GM18520 (cell line): ENCODE measurements around the gene CUL7.
A peak's percentile ranks its signal among the peaks of the same experiment; 100 is the strongest.
"Not testable (repeated sequence)": the region's sequence is repeated elsewhere in the genome, so short reads cannot be mapped to it uniquely, and the experiment has no call there.

ENCODE experiments used
- ATAC-seq: cut with Tn5 transposase; IDR thresholded peaks from one replicate; pipeline ENCODE4 v1.9.1; 2021; ENCODE audit not compliant: unreplicated experiment

CUL7 gene

DNA sequence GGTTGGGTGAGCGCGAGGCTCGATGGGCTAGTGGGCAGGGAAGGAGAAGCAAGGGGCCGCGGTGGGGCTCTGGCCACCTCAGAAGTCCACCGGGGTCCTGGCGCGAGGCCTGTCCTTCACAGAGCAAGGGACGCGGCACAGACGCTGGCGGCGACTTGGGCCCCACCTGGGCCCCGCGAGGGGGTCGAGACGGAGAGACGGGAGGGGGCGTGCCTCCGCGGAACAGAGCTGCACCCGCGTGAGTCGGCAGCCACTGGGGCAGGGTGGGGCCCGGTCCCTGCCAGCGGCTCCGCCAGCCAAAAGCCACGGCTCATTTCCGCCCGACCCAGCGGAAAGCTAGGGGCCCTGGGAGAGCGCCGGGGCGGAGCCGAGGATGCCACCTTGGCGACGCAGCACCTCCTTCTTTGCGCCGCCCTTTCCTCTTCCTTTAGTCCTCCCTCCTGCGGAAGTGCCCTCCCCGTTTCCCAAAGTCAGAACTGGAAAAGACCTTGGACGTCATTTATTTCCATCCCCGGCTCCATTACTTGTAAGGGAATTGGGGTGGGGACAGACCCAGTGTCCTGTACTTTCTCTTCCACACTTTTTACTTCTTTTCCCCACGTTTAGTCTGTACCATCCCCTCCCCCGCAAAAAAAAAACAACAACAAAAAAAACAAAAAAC lies at the start of gene CUL7:
Gene CUL7, minus strand, starts transcription at position 307 of the 661 bp plus-strand sequence. CDS start 1,063 bp downstream, outside the sequence.
- ATAC-seq = peak; percentile 81

DNA sequence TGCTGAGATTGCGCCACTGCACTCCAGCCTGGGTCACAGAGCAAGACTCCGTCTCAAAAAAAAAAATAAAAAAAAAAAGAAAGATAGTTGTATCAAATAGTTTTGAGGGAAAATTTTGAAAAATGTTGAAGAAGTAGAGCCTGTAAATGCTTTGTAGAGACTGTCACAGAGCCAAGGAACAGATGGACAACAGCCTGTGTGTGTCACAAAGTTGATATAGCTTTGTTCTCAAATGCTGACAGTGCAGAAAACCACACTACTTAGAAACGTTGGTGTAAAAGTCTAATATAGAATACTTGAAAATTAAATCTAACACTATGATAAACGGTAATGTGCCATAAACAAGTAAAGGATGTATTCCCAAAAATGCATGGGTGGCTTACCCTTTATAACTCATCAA lies 47.8 kb upstream of the CUL7 start:
- ATAC-seq = no peak

DNA sequence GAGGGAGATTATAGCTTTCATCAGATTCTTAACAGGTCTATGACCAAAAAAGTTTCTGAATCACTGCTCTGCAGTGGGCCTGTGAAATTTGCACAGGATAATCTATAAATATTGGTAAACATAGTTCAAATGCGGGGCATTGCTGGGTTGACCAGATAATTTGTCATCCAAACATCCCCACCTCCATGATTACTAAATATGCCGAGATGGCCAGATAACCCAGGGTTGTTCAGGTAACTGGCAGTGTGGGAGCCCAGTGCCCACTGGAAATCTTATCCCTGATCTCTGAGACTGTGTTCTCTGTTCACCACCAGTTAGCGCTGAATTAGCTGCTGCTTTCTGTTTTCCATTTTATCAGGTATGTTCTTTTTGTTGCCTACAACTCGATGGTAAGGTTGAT lies 43.9 kb upstream of the CUL7 start:
- ATAC-seq = no peak

DNA sequence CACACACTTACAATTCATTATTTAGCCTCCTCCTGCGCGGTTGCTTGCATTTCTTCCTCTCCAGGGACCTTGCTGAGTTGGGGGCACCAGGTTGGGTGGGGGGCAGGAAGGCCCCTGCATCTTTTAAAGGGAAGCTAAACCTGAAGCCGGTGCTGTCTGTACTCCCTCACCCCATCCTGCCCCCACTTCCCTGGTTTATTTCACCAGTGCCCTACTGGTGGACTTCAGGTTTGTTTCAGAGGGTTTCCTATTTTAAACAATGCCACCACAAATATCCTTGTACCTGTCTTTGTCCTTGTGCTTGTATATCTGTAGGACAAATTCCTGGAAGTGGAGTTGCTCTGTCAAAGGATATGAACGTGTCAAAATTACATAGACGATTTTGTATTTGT lies 43.4 kb upstream of the CUL7 start:
- no peak for ATAC-seq

DNA sequence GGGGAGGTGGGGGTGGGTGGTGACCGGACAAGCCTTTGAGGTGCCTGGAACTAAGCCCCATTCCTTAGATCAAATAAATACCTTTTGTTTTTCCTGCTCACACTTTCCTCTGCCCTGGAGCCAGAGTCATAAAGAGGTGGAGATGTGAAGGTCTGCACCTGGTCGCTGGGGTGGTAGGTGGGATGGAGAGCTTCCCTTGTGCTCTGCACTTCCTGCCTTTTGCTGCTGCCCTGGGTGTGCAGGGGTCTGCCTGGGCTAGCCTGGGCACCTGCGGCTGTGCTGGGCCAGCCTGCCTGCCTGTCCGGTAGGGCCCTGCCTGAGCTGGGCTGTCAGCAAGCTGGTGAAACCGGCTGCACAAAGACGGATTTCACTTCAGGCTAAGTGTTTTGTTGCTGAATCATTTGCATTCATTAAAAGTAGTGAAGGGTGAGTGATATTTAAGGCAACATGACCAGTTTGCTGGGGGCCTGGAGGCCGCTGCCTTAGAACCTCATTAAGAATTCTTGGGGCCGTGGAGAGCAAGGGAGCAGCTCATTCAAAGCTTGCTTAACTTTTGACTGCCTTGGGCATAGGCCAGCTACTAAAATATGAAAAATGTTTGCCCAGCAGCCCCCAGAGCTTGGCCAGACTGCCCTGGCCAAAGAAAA lies 42.9 kb upstream of the CUL7 start:
- no peak for ATAC-seq

DNA sequence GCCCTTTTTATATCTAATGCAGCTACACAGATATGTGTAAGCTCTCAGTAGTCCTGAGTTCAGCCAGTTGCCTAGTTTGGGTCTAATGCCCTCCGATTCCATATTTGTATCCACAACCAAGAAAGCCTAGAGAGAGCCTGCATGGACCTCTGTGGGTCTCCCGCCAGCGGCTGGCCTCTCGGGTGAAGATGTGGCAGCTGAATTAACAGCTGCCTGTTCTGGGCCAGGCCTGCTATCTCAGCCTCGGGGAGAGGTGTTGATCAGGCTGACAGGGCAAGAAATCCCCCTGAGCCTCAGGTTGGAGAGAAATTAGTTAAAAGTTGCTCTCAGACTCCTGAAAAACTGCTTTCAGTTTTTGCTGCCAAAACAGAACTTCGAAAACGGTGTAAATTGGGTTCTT lies 42.3 kb upstream of the CUL7 start:
- ATAC-seq = no peak

DNA sequence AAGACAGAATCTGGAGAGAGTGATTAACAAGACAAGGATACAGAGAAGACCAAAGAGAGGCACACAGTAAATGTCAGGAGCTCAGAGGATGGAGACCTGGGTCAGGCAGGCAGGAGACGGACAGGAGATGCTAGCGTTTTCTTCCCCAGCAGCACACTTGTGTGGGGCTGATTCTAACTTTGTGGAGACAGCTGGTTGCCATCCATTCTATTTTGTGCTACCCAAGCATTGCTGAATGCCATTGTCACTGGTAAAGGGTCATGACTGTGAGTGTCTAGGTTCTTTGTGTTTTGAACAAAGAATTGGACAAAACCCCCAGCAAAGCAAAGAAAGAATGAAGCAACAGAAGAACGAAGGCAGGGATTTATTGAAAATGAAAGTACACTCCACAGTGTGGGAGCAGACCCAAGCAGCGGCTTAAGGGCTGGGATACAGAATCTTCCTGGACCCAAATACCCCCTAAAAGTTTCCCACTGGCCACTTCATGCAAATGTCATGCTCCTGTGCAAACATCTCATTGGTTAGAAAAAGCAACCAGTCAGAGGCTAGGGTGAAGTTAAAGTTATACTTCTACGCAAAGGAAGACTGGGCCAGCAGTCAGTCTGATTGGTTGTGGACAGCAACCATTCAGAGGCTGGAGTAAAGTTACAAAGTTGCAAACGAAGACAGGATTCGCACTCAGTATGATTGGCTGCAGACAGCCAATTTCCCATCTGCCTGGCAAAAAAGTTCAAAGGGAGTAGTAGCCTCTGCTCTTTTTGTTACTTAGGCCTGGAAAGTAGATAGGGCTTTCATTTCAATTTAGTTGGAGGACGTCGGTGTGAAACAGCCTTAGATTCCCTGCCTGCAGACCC lies 40.0 kb upstream of the CUL7 start:
- no peak for ATAC-seq

DNA sequence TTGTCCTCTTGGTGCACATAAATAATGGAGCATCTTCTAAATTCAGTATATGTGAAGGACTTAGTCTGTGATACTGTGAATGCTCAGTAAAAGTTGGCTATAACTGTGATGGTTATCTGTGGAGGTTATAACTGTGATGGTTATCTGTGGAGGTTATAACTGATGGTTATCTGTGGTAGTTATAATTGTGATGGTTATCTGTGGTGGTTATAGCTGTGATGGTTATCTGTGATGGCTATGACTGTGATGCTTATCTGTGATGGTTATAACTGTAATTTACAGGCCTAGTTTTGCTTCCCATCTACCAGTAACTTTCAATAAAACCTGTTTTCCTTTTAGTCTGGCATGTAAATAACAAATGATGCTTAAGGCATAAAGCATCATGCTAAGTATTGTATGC lies 39.0 kb upstream of the CUL7 start:
- no peak for ATAC-seq

DNA sequence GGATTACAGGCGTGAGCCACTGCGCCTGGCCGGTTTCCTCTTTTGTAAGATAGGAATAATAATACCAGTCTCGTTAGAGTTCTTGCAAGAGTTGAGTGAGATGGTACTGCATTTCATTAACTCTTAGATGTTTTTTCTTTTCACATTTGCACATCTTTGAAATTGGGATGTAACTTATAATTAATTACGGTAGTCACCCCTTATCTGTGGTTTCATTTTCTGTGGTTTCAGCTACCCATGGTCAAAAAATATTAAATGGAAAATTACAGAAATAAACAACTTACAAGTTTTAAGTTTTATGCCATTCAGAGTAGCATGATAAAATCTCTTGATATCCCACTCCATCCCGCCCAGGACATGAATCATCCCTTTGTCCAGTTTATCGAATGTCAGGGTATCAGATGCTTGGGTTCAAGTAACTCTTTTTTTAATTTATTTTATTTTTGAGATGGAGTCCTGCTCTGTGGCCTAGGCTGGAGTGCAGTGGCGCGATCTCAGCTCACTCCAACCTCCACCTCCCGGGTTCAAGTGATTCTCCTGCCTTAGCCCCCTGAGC lies 37.9 kb upstream of the CUL7 start:
- no peak for ATAC-seq

DNA sequence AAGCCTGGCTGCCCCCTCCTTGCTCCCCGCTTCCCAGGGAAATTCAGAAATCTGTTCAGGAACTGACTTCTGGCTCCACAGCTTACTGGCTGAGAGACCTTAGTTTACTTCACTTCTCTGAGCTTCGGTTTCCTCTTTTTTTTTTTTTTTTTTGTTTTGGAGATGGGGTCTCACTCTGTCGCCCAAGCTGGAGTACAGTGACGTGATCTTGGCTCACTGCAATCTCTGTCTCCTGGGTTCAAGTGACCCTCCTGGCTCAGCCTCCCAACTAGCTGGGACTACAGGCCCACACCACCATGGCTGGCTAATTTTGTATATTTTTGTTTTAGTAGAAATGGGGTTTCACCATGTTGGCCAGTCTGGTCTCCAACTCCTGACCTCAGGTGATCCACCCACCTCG lies 37.4 kb upstream of the CUL7 start:
- ATAC-seq = no peak

DNA sequence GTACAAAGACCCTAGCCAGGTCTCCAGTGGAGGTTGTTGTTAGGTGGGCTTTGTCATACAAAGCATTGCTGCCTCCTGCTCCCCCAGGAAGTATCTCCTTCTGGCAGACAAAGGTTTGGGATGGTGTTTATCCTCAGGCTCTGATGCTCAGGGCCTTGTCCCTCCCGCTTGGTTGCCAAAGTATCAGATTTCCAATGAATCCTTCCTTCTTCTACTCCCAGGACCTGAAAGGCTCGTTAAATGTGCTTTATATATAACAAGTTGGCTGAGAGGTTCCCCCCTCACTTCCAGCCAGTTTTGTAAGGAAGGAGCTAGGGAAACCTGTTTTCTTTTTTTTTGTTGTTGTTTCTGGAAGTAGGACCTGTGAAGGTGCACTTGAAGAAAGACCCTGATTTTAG lies 36.9 kb upstream of the CUL7 start:
- ATAC-seq = no peak

DNA sequence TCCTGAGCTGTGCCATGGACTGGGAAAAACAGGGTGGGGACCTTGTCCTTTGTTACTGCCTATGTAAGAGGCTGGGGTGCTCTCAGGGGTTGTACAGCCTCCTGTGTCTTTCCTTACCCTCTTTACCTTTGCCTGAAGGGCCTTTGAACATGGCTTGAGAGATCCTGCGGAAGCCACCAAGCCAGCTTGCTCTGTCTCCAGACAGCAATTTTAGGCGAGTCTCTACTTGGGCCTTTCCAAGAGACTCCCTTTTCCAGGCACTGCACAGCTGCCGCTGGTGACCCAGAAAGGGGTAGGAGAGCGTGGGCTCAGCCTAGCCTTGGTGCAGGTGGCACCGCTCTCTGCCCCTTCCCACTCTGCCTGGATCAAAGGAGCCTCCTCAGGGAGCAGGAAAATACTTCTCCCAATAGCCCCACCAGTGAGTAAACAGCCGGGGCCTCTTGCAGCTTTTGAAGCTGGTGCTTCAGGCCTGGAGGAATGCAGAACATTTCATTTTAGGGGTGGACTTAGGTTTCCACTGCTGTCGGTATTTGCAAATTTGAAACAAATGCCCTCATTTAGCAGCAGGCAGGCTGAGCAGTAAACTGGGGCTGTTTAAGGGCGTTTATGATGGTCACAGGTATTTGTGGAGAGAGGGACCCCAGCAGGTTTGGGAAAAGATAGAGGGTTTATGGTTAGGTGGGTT lies 36.4 kb upstream of the CUL7 start:
- no peak for ATAC-seq

DNA sequence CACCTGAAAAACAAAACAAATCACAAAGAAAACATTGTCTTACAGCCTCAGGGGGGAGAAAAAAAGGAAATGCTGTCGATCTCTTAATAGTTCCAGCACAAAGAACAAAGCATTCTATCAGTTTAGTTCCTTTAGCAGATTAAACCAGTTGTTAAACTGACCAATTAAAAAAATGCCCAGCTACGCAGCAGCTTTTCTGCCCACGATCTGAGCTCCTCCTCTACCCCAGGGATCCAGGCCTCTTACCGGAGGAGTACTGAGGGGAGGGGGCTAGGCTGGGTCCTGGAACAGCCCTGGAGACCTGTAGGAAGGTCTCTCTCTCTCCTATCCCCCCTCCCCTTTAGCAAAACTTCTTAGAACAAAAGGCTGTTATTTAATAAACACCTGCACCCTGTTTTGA lies 35.8 kb upstream of the CUL7 start:
- ATAC-seq = no peak

DNA sequence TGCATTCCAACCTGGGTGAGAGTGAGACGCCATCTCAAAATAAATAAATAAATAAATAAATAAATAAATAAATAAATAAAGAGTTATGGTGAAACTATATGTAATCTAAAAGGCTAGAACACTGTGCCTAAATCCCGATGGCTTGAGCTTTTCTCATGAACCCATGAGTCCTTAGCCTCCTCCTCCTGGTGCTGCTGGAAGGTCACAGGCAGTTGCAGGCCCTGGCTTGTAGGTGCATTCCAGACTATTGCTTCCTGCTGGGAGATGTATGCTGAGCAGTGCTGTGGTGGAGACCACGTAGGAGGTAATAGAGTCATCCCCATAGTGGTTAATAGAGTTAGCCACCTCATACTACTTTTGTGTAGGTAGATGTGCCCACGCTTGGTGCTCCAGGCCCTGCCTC lies 35.0 kb upstream of the CUL7 start:
- no peak for ATAC-seq

DNA sequence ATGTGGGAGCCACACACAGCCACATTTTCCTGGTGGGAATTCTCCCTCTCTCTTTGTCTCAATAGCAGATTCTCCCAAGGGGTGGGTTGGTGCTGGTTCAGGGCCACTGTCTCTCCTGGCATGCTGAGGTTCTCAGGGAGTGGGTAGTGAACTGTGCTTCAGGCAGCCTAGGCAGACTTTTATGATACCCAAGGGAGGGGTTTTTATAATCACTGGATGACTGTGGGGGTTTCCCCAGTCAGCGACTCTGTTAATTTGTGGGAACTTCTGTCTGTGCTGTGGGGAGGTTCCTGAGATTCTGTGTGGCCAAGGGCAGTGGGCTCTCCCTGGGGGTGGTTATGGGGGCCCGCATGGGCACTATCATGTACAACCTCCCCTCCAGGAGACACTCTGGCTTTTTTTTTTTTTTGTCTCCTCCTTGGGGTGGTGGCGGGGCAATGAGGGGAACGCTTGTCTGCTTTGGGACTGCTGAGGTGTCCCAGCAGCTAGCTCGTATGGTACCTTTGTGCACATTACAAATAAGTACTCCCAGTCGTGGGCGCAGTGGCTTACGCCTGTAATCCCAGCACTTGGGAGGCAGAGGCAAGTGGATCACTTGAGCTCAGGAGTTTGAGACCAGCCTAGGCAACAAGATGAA lies 32.5 kb upstream of the CUL7 start:
- ATAC-seq = no peak

DNA sequence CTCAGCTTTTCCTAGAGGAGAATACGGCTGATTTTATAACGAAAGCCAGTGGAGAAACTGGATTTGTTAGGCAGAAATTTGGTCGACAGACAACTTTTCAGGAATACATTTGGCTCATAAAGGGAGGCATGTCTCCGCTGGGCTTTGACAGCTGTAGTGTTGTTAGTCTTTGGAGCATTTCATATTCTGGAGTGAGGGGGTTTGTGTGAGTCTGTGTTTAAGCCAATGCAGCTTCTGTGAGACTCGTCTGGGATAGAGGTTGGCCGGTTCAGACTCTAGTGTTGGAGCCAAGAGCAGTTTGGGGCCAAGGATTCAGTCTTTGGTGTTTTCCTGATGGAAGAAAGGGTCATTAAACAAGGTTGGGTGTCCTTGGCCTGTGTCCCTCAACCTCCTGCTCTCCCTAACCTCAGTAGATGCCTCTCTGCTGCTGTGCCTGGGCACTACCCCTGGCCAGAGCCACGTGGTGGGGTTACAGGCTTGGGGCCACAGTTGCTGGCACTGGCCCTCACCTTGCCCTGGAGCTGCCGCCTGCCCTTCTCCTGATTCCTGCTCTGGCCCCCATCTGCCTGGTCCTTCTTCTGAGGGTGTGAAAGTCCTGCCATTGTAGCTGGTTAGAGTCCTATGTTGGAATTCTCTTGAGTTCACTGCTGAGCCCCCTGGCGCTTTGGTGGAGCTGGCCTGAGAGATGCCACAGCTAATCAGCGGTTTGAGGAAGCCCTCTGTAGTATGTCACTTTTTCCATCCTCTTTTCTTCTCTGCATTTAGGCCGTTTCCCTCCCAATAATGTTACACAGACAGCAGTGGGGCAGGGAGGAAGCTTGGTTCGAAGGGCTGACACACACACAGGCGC lies 29.4 kb upstream of the CUL7 start:
- ATAC-seq = no peak

DNA sequence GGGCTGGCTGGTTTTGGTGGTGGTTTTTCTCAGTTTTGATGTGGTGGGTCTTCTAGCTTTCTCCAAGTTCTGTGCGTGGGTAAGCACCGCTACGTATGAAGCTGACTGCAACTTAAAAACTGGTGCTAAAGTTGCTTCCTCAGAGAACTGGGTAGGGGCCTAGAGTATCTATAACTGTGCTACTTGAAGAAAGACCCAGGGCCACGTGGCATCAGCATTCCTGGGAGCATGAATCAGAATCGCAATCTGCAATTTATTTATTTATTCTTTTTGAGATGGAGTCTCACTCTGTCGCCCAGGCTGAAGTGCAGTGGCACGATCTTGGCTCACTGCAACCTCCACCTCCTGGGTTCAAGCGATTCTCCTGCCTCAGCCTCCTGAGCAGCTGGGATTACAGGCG lies 28.3 kb upstream of the CUL7 start:
- ATAC-seq = not testable (repeated sequence)

DNA sequence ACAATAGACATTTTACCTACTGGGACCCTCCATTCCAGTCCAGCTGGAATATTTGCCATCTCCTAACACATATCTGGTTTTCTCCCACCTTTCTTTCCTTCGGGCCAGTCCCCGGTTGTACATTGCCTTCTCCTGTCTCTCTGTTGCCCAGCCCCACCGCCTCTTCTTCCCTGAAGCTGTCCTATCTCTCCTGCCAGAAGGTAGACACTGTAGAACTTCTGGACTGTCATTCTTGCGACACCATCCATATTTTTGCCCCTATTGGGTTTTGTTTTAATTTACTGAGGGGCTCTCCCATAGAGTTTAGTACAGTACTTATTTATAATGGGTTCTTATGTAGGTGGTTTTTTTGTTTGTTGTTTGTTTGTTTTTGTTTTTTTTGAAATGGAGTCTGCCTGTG lies 27.4 kb upstream of the CUL7 start:
- no peak for ATAC-seq

DNA sequence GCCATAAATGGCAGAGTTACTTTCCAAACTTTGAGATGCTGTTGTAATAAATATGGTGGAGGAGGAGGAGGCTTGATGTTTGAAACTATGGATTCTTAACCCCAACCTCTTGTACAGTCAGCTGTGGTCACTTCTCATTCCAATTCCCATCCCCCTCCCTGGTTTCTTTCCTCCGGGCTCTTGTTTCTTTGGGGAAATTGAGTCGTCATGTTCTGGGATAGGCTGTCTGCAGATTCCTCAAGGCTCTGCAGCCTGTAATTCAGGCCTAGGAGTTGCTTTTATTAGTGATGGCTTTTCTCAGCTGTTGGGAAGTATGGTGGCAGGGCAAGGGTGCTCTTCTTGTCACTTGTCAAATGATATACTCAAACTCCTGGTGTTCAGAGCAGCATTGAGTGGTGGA lies 25.0 kb upstream of the CUL7 start:
- ATAC-seq = no peak

DNA sequence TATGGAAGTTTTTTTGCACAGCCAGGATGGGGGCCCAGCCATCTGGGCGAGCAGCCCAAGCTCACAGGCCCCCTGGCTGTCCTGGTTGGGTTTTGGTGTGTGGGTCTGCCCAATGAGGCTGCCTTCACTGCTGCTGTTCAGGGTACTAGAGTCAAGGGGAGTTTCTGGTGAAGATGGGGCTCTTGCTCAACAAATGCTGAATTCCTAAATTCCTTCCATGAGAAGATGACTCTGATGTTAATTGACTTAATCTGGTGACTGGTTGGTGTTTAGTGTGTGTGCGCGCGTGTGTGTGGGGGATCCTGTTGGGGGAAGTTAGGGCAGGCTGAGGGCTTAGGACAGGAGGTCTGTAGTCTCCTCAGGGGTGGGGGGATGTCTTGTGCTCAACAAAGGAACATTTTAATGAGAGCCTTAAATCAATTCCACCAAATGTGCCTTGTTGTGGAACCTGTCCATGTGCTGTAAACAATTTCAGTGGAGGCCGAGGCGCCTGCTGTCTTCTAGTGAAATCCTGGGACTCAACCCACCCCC lies 24.4 kb upstream of the CUL7 start:
- no peak for ATAC-seq
